ENCODE results near the gene FGF18. TPM values are rescaled to one million over a fixed set of nuclear protein-coding genes. Genes with fewer than 3 reads are reported as not detected.

The FGF18 gene
- total and polyA plus RNA-seq, 2 donors (not counting 3 experiments of a cell fraction or from before 2014, with no cell fraction given): 0.04 to 0.27 TPM

DNA sequence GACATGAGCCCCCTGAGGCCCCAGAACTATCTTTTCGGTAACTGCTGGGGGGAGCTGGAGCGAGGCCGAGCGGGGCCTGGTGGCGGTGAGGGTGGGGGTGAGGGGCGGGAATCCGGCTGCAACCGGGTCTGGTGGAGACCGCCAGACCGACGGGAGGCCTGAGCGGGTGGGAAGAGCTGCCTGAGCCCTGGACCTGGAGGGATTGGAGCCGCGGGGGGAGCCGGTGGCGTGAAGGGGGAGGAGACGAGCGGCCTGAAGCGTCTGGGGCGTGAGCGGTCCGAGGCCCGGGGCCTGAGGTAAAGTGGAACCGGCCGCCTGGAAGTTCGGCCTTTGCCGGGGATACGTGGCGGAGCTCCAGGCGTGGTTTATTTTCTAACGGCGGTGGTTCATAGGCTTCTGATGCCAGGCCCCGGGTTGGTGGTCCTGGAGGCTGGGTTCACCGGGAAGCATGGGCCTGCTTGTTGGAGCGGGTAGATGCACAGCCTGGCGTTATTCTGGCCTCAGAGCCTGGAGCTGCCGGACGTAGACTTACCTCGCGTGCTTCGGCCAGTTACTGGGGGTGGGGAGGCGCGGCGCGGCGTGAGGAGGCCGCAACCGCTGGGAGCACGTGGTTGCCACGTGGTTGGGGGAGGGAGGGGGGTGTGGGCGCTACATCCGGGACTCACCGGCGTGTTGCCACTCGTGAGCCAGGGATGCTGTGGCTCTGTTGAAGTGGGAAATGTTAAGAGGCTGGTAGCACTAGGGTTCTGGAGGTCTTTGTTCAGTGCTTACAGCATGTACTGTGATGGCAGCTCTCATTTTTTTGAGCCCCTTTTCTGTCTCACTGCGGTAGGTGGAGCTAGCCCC, 31.3 kb upstream of the FGF18 start:
- peak overlapping the region; percentile 99 for H3K4me2 ChIP-seq (ENCODE audit: insufficient read depth, low read length)
- H4K20me1 ChIP-seq (replicated peaks; ENCODE audit: control insufficient read depth, extremely low read depth, insufficient read depth, low read length): peaks cover 28% of the 10 kb centered on the region
- H3K9me1 ChIP-seq (replicated peaks; ENCODE audit: control insufficient read depth, extremely low read depth, insufficient read depth, low read length): no peaks in the 10 kb centered on the region
- peak; percentile 68 for DNase-seq (ENCODE audit: low read depth, low spot score)
- peak overlapping the region; percentile 76 for H3K9ac ChIP-seq (replicated peaks; ENCODE audit: extremely low read depth, insufficient read depth, low read length)
- H3K79me2 ChIP-seq (ENCODE audit: control insufficient read depth, insufficient read depth, low read length): peaks cover 55% of the 10 kb centered on the region
- H3K4me3 ChIP-seq (replicated peaks in 1 of 3; ENCODE audit: insufficient read depth in 1 of 3, low read depth in 1 of 3, low read length in 3 of 3): peak overlapping the region; percentile 79 to 88 (median 82)
- dilution Hi-C loops (cut with MboI; ENCODE audit: extremely low pct_ligation_motif_present, low sequenced_read_pairs) (no loop called here), intact Hi-C loops (cut with micrococcal nuclease) (loop anchor here (1.0 kb wide), 1 partner anchor 62 kb away; no protein-coding TSS in a partner anchor)
- peak overlapping the region; percentile 53 for H3K27ac ChIP-seq (ENCODE audit: insufficient read depth, low read depth, low read length)
- ChIA-PET POLR2A (interaction anchor here (0.7 to 1.7 kb wide), 2 partner anchors 30 to 976 kb away, joined by 3 to 4 read pairs; no protein-coding TSS in a partner anchor), CTCF (interaction anchor here (1.1 to 1.4 kb wide), 2 partner anchors 31 to 225 kb away, joined by 3 read pairs; partner anchors contain the start of gene FGF18)
- no peak overlapping the region for H2AFZ ChIP-seq (ENCODE audit: low read depth, low read length)
- no peaks in the 10 kb centered on the region for H3K27me3 ChIP-seq (ENCODE audit: control insufficient read depth in 2 of 2, insufficient read depth in 2 of 2, low read length in 2 of 2)
- H3K4me1 ChIP-seq (ENCODE audit: control insufficient read depth, extremely low read depth, insufficient read depth, low read length): peaks cover 28% of the 10 kb centered on the region
- no TSS peak for BruUV-seq (replicated peaks)
- no peaks in the 10 kb centered on the region for H3K9me3 ChIP-seq (replicated peaks; ENCODE audit: control insufficient read depth, insufficient read depth, low read length)
- no peak for FAIRE-seq
- TF ChIP-seq GATA2 (IDR thresholded peaks at IDR 0.05; ENCODE audit: insufficient read depth, insufficient read length, low read depth, low read length) (no peak), MAX (IDR thresholded peaks at IDR 0.05; ENCODE audit: insufficient read depth, insufficient read length) (peak; percentile 100), MYC (IDR thresholded peaks at IDR 0.05; ENCODE audit: low read depth, low read length) (peak; percentile 100), POLR2AphosphoS5 (IDR thresholded peaks at IDR 0.05; ENCODE audit: insufficient read depth, low read depth, low read length) (peak; percentile 58)
- peaks cover 6 to 16% of the 10 kb centered on the region in 2 experiments for H3K36me3 ChIP-seq (ENCODE audit: control insufficient read depth in 2 of 2, extremely low read depth in 1 of 2, insufficient read depth in 2 of 2, low read length in 2 of 2)

- no peak overlapping the region for H2AFZ ChIP-seq (ENCODE audit: low read depth, low read length)
- no peaks in the 10 kb centered on the region for H3K9me3 ChIP-seq (replicated peaks; ENCODE audit: control insufficient read depth, insufficient read depth, low read length)
- H3K4me2 ChIP-seq (ENCODE audit: insufficient read depth, low read length): peak overlapping the region; percentile 99
- no peak for TF ChIP-seq MYC (IDR thresholded peaks at IDR 0.05; ENCODE audit: low read depth, low read length)
- TF ChIP-seq POLR2AphosphoS5 (IDR thresholded peaks at IDR 0.05; ENCODE audit: insufficient read depth, low read depth, low read length): peak; percentile 3
- no peak for TF ChIP-seq CTCF (IDR thresholded peaks at IDR 0.05; ENCODE audit: extremely low read depth in 1 of 2, insufficient read depth in 1 of 2, low read depth in 1 of 2, low read length in 2 of 2)
- TF ChIP-seq JUN (IDR thresholded peaks at IDR 0.05; ENCODE audit: borderline replicate concordance, insufficient read depth, insufficient read length, low read depth): no peak
- no peak for TF ChIP-seq EZH2 (IDR thresholded peaks at IDR 0.05; ENCODE audit: borderline replicate concordance, low read depth, low read length, severe bottlenecking)
- no peak for TF ChIP-seq MAX (IDR thresholded peaks at IDR 0.05; ENCODE audit: insufficient read depth, insufficient read length)
- intact Hi-C loops (cut with micrococcal nuclease) (no loop called here), dilution Hi-C loops (cut with MboI; ENCODE audit: extremely low pct_ligation_motif_present, low sequenced_read_pairs) (no loop called here)
- H3K9me1 ChIP-seq (replicated peaks; ENCODE audit: control insufficient read depth, extremely low read depth, insufficient read depth, low read length): no peaks in the 10 kb centered on the region
- peak overlapping the region; percentile 2 for H3K27ac ChIP-seq (ENCODE audit: insufficient read depth, low read depth, low read length)
- H3K36me3 ChIP-seq (ENCODE audit: control insufficient read depth in 2 of 2, extremely low read depth in 1 of 2, insufficient read depth in 2 of 2, low read length in 2 of 2): peaks cover 10 to 21% of the 10 kb centered on the region in 2 experiments
- no peak for FAIRE-seq
- ChIA-PET CTCF (interaction anchor here (1.1 kb wide), 1 partner anchor 30 kb away, joined by 3 read pairs; the partner anchor contains the start of gene FGF18), POLR2A (no interaction called here)
- DNase-seq (ENCODE audit: low read depth, low spot score): no peak
- H3K79me2 ChIP-seq (ENCODE audit: control insufficient read depth, insufficient read depth, low read length): peaks cover 61% of the 10 kb centered on the region
- TSS peak; percentile 29 for BruUV-seq (replicated peaks)
- no peaks in the 10 kb centered on the region for H3K27me3 ChIP-seq (ENCODE audit: control insufficient read depth in 2 of 2, insufficient read depth in 2 of 2, low read length in 2 of 2)
- H4K20me1 ChIP-seq (replicated peaks; ENCODE audit: control insufficient read depth, extremely low read depth, insufficient read depth, low read length): peaks cover 33% of the 10 kb centered on the region
- H3K9ac ChIP-seq (replicated peaks; ENCODE audit: extremely low read depth, insufficient read depth, low read length): peak overlapping the region; percentile 74
- H3K4me1 ChIP-seq (ENCODE audit: control insufficient read depth, extremely low read depth, insufficient read depth, low read length): peaks cover 28% of the 10 kb centered on the region
- H3K4me3 ChIP-seq (replicated peaks in 1 of 3; ENCODE audit: insufficient read depth in 1 of 3, low read depth in 1 of 3, low read length in 3 of 3): peak overlapping the region; percentile 79 to 88 (median 82)
These were observed 30.7 kb upstream of the FGF18 start for GRCh38 chr5:171388816-171389168.

Data from endothelial cell of umbilical vein (primary cell).